ENCODE data around the gene CALML4.

- no peak for TF ChIP-seq CTCF (IDR thresholded peaks at IDR 0.05; ENCODE audit: insufficient read depth, low read length)
- TF ChIP-seq, protein P1, sequence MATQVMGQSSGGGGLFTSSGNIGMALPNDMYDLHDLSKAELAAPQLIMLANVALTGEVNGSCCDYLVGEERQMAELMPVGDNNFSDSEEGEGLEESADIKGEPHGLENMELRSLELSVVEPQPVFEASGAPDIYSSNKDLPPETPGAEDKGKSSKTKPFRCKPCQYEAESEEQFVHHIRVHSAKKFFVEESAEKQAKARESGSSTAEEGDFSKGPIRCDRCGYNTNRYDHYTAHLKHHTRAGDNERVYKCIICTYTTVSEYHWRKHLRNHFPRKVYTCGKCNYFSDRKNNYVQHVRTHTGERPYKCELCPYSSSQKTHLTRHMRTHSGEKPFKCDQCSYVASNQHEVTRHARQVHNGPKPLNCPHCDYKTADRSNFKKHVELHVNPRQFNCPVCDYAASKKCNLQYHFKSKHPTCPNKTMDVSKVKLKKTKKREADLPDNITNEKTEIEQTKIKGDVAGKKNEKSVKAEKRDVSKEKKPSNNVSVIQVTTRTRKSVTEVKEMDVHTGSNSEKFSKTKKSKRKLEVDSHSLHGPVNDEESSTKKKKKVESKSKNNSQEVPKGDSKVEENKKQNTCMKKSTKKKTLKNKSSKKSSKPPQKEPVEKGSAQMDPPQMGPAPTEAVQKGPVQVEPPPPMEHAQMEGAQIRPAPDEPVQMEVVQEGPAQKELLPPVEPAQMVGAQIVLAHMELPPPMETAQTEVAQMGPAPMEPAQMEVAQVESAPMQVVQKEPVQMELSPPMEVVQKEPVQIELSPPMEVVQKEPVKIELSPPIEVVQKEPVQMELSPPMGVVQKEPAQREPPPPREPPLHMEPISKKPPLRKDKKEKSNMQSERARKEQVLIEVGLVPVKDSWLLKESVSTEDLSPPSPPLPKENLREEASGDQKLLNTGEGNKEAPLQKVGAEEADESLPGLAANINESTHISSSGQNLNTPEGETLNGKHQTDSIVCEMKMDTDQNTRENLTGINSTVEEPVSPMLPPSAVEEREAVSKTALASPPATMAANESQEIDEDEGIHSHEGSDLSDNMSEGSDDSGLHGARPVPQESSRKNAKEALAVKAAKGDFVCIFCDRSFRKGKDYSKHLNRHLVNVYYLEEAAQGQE (IDR thresholded peaks at IDR 0.05; ENCODE audit: insufficient replicate concordance, low read depth): no peak
- TF ChIP-seq SPI1 (IDR thresholded peaks at IDR 0.05; ENCODE audit: borderline replicate concordance, low read depth): no peak
- no peak for TF ChIP-seq POLR2AphosphoS5 (IDR thresholded peaks at IDR 0.05; ENCODE audit: low read depth)
These were observed 9.6 kb downstream of the CALML4 start for GRCh38 chr15:68195336-68196112.

Measured in HL-60 (cell line).